Stimulated activated CD4-positive, alpha-beta T cell treated with anti-CD3 and anti-CD28 coated beads, Interleukin-15, amount 100 ng/mL, for 48 hours (primary cell): ENCODE measurements around the gene SLC35A1.
"Not testable (repeated sequence)": the region's sequence is repeated elsewhere in the genome, so short reads cannot be mapped to it uniquely, and the experiment has no call there.

Experiments
- DNase-seq, 2 donors: peaks; one replicate each; pipeline ENCODE4 v3.0.0-alpha.2; 2020; ENCODE audit warnings: low read depth in 2 of 2

Gene SLC35A1

GRCh38 chr6:87472525-87473418, at the start of gene SLC35A1:
SLC35A1 (plus strand) TSS chr6:87472974; CDS start chr6:87473004, 30 bp downstream.
- DNase-seq: peak; percentile 67 to 76

GRCh38 chr6:87426789-87427188, 46.0 kb upstream of the SLC35A1 start:
- DNase-seq: no peak

- DNase-seq: no peak
Observed at GRCh38 chr6:87430499-87430898, 42.3 kb upstream of the SLC35A1 start.

GRCh38 chr6:87431263-87431662, 41.5 kb upstream of the SLC35A1 start:
- DNase-seq: no peak

GRCh38 chr6:87436435-87436834, 36.3 kb upstream of the SLC35A1 start:
- peak in 1 of 2 donors; percentile 20 for DNase-seq

GRCh38 chr6:87441711-87442110, 31.1 kb upstream of the SLC35A1 start:
- DNase-seq: no peak

- DNase-seq: no peak
Observed at GRCh38 chr6:87444362-87444761, 28.4 kb upstream of the SLC35A1 start.

GRCh38 chr6:87465051-87465450, 7.7 kb upstream of the SLC35A1 start:
- no peak for DNase-seq

- peak; percentile 33 to 39 for DNase-seq
Observed at GRCh38 chr6:87473419-87473903, 687 bp downstream of the SLC35A1 start.

GRCh38 chr6:87481931-87482330, 9.2 kb downstream of the SLC35A1 start:
- no peak for DNase-seq

- DNase-seq: no peak
Observed at GRCh38 chr6:87482366-87482765, 9.6 kb downstream of the SLC35A1 start.

- no peak for DNase-seq
Observed at GRCh38 chr6:87483929-87484328, 11.2 kb downstream of the SLC35A1 start.

- DNase-seq: no peak
Observed at GRCh38 chr6:87484491-87484890, 11.7 kb downstream of the SLC35A1 start.

GRCh38 chr6:87487555-87487954, 14.8 kb downstream of the SLC35A1 start:
- no peak for DNase-seq

- not testable (repeated sequence) for DNase-seq
Observed at GRCh38 chr6:87489326-87489725, 16.6 kb downstream of the SLC35A1 start.

GRCh38 chr6:87494761-87495422, 22.1 kb downstream of the SLC35A1 start:
- no peak for DNase-seq

- no peak for DNase-seq
Observed at GRCh38 chr6:87498048-87498447, 25.3 kb downstream of the SLC35A1 start.

GRCh38 chr6:87501809-87502572, 29.2 kb downstream of the SLC35A1 start:
- no peak for DNase-seq

- no peak for DNase-seq
Observed at GRCh38 chr6:87504441-87504840, 31.7 kb downstream of the SLC35A1 start.

GRCh38 chr6:87514831-87515230, 42.1 kb downstream of the SLC35A1 start:
- no peak for DNase-seq

- DNase-seq: no peak
Observed at GRCh38 chr6:87518453-87518852, 45.7 kb downstream of the SLC35A1 start.

GRCh38 chr6:87522686-87523085, 49.9 kb downstream of the SLC35A1 start:
- no peak for DNase-seq
